C4-2B (cell line): ENCODE data around the gene CTNNA1.
"Not testable (repeated sequence)": the region's sequence is repeated elsewhere in the genome, so short reads cannot be mapped to it uniquely, and the experiment has no call there.

Experiments
- H3K27ac ChIP-seq: fragments of 450-650 bp; 2 replicates; pipeline ENCODE4 v1.5.1; 2017
- ZFX ChIP-seq: fragments of 450-650 bp; IDR thresholded peaks from 2 replicates; pipeline ENCODE4 v1.6.1; 2017
- TF ChIP-seq, protein P1 (sequence below): fragments of 450-650 bp; conservative IDR thresholded peaks from 2 replicates; pipeline ENCODE4 v1.5.1; 2017; ENCODE audit warnings: mild to moderate bottlenecking

The CTNNA1 gene, protein sequence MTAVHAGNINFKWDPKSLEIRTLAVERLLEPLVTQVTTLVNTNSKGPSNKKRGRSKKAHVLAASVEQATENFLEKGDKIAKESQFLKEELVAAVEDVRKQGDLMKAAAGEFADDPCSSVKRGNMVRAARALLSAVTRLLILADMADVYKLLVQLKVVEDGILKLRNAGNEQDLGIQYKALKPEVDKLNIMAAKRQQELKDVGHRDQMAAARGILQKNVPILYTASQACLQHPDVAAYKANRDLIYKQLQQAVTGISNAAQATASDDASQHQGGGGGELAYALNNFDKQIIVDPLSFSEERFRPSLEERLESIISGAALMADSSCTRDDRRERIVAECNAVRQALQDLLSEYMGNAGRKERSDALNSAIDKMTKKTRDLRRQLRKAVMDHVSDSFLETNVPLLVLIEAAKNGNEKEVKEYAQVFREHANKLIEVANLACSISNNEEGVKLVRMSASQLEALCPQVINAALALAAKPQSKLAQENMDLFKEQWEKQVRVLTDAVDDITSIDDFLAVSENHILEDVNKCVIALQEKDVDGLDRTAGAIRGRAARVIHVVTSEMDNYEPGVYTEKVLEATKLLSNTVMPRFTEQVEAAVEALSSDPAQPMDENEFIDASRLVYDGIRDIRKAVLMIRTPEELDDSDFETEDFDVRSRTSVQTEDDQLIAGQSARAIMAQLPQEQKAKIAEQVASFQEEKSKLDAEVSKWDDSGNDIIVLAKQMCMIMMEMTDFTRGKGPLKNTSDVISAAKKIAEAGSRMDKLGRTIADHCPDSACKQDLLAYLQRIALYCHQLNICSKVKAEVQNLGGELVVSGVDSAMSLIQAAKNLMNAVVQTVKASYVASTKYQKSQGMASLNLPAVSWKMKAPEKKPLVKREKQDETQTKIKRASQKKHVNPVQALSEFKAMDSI

DNA sequence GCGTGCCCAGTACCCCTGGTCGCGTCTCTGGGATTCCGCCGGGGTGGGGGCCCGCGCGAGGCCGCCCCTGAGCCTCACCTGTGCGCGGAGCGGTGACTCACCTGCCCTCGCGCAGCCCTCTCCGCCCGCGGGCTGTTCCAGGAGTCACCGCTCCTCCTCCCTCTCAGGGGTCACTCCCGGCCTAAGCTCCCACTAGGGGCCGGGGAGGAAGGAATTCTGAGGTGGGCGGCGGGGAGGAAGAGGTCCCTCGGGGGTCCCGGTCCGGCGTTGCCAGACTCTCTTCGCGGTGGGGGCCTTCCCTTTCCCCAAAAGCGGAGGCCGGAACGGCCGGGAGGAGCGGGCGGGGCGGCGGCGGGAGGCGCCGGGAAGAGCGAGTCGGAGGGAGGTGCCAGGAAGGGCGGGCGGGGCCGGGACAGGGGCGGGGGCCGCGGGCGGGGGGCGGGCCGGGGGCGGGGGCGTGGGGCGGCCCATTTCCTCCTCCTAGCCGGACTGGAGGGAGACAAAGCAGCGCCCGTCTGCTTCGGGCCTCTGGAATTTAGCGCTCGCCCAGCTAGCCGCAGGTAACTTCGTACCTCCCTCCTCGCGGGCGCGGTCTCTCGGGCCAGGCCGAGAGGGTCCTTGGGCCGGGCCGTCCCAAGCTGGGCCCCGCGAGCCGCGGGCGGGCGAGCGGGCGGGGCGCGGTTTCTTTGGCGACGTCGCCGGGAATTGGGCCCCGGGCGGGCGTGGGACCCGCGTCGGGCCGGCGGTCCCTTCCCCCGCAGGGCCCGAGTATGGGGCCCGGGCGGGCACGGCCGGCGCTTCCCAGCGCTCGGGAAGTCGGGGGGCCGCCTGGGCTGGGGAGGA is at the start of gene CTNNA1:
Gene CTNNA1, plus strand, starts transcription at position 475 of the 843 bp plus-strand sequence. CDS start 28,500 bp downstream, outside the sequence.
- H3K27ac ChIP-seq, result peak within 1 kb of the TSS; percentile 91
- TF ChIP-seq ZFX, result peak; percentile 90
- TF ChIP-seq, protein P1, sequence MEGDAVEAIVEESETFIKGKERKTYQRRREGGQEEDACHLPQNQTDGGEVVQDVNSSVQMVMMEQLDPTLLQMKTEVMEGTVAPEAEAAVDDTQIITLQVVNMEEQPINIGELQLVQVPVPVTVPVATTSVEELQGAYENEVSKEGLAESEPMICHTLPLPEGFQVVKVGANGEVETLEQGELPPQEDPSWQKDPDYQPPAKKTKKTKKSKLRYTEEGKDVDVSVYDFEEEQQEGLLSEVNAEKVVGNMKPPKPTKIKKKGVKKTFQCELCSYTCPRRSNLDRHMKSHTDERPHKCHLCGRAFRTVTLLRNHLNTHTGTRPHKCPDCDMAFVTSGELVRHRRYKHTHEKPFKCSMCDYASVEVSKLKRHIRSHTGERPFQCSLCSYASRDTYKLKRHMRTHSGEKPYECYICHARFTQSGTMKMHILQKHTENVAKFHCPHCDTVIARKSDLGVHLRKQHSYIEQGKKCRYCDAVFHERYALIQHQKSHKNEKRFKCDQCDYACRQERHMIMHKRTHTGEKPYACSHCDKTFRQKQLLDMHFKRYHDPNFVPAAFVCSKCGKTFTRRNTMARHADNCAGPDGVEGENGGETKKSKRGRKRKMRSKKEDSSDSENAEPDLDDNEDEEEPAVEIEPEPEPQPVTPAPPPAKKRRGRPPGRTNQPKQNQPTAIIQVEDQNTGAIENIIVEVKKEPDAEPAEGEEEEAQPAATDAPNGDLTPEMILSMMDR, result no peak

GRCh38 chr5:138703777-138704176 is 49.4 kb upstream of the CTNNA1 start:
- H3K27ac ChIP-seq, result not testable (repeated sequence)

GRCh38 chr5:138705007-138705406 is 48.2 kb upstream of the CTNNA1 start:
- TF ChIP-seq, protein P1, result no peak
- TF ChIP-seq ZFX, result no peak
- no peak overlapping the region for H3K27ac ChIP-seq

DNA sequence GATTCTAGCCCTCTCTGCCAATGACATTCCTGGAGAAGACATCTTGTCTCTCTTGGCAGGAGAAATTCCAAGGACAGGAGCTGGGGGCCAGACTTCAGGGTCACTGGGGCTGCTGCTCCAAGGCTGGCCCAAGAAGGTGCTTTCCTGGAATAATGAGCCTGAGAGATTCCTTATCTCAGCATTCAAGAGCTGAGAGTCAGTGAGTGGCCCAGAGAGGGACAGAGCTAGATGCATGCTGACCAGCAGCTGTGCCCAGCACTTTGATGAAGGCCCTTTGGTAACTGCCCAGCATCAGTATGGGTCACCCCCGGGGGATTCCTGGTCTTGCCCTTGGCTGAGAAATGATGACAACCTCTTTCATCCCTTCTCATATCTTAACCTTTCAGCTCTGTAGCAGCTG is 47.7 kb upstream of the CTNNA1 start:
- no peak overlapping the region for H3K27ac ChIP-seq
- TF ChIP-seq, protein P1, result no peak

- H3K27ac ChIP-seq, result no peak overlapping the region
- TF ChIP-seq, protein P1, result no peak
- no peak for TF ChIP-seq ZFX
Observed at GRCh38 chr5:138706655-138707480, 46.4 kb upstream of the CTNNA1 start.

GRCh38 chr5:138708791-138709190 is 44.4 kb upstream of the CTNNA1 start:
- H3K27ac ChIP-seq, result no peak overlapping the region
- TF ChIP-seq ZFX, result no peak
- TF ChIP-seq, protein P1, result no peak

DNA sequence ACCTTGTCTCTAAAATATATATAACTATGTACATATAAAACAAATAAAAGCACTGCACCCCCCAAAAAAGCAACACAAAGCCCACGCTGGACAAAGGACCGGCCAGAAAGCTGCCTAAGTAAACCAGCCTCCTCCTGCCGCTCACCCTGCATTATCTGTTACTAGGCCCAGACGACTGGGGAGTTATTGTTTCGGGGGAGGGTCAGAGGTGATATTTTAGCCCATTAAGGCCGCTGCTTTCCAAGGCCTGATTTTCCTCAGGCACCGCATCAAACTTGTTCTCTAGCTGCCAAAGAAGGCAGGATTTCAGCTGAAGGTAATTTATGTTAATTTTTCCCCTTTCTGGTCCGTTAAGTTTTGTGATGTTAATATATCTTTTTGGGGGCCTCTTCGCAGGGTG is 44.0 kb upstream of the CTNNA1 start:
- no peak overlapping the region for H3K27ac ChIP-seq
- TF ChIP-seq ZFX, result no peak
- TF ChIP-seq, protein P1, result no peak
